ENCODE measurements around the gene RS1. TPM values are rescaled to one million over a fixed set of nuclear protein-coding genes. Genes with fewer than 3 reads are reported as not detected.

RS1 gene
- total RNA-seq, 6 experiments from 2014 or later = not detected

Other genes starting within 250 kb of the RS1 start
- 1 to 10 TPM; 1.7 to 3.1 (median 2.4) TPM for gene CDKL5, start 246.5 kb downstream of the RS1 start, total RNA-seq
- not detected for gene PPEF1, start 35.5 kb upstream of the RS1 start, total RNA-seq

All from right lobe of liver (tissue), 5 donors.